ENCODE measurements around the gene KDM2B. TPM values are rescaled to one million over a fixed set of nuclear protein-coding genes. Genes with fewer than 3 reads are reported as not detected.

Gene KDM2B
- total RNA-seq, 1 donor from 2014 or later, result 236 TPM

GRCh38 chr12:121417847-121418246 lies 163.0 kb downstream of the KDM2B start:
- Mint-ChIP-seq H3K36me3 (ENCODE audit: low read depth) (peaks cover 71% of the 10 kb centered on the region), H3K4me1 (peaks cover 2% of the 10 kb centered on the region), H3K4me3 (no peak overlapping the region), H3K27ac (no peak overlapping the region), H3K9me3 (no peaks in the 10 kb centered on the region), H3K27me3 (no peaks in the 10 kb centered on the region)
- intact Hi-C loops (cut with micrococcal nuclease), result no loop called here
- ATAC-seq (ENCODE audit: low read depth) (no peak), DNase-seq (no peak)
- TF ChIP-seq CTCF (IDR thresholded peaks at IDR 0.05), result no peak
- ChIA-PET POLR2A (interaction anchor here (1.0 kb wide), 1 partner anchor 18 kb away, joined by 4 read pairs; the partner anchor contains the start of gene RNF34), CTCF (interaction anchor here (0.7 kb wide), 1 partner anchor 835 kb away, joined by 3 read pairs; no protein-coding TSS in a partner anchor)

GRCh38 chr12:121413917-121414316 lies 166.9 kb downstream of the KDM2B start:
- peaks cover 2% of the 10 kb centered on the region for H3K4me1 Mint-ChIP-seq
- H3K4me3 Mint-ChIP-seq, result no peak overlapping the region
- H3K36me3 Mint-ChIP-seq (ENCODE audit: low read depth), result peaks cover 48% of the 10 kb centered on the region
- ChIA-PET POLR2A (interaction anchor here (0.9 to 1.4 kb wide), 2 partner anchors 11 to 13 kb away, joined by 3 to 4 read pairs; no protein-coding TSS in a partner anchor), CTCF (no interaction called here)
- H3K9me3 Mint-ChIP-seq, result no peaks in the 10 kb centered on the region
- intact Hi-C loops (cut with micrococcal nuclease), result no loop called here
- TF ChIP-seq CTCF (IDR thresholded peaks at IDR 0.05), result no peak
- no peak overlapping the region for H3K27ac Mint-ChIP-seq
- ATAC-seq (ENCODE audit: low read depth) (no peak), DNase-seq (no peak)
- H3K27me3 Mint-ChIP-seq, result no peaks in the 10 kb centered on the region

GRCh38 chr12:121405211-121405610 lies 175.6 kb downstream of the KDM2B start:
- CTCF ChIA-PET, result no interaction called here
- TF ChIP-seq CTCF (IDR thresholded peaks at IDR 0.05), result no peak
- no peaks in the 10 kb centered on the region for H3K9me3 Mint-ChIP-seq
- H3K27me3 Mint-ChIP-seq, result no peaks in the 10 kb centered on the region
- H3K4me3 Mint-ChIP-seq, result no peak overlapping the region
- POLR2A ChIA-PET, result no interaction called here
- ATAC-seq (ENCODE audit: low read depth) (no peak), DNase-seq (no peak)
- intact Hi-C loops (cut with micrococcal nuclease), result no loop called here
- peaks cover 23% of the 10 kb centered on the region for H3K4me1 Mint-ChIP-seq
- H3K36me3 Mint-ChIP-seq (ENCODE audit: low read depth), result peaks cover 65% of the 10 kb centered on the region
- no peak overlapping the region for H3K27ac Mint-ChIP-seq

- peaks cover 27% of the 10 kb centered on the region for H3K4me1 Mint-ChIP-seq
- no peak for DNase-seq
- no peak for TF ChIP-seq CTCF (IDR thresholded peaks at IDR 0.05)
- no peak overlapping the region for H3K4me3 Mint-ChIP-seq
- CTCF ChIA-PET, result no interaction called here
- H3K36me3 Mint-ChIP-seq (ENCODE audit: low read depth), result peaks cover 67% of the 10 kb centered on the region
- H3K27me3 Mint-ChIP-seq, result no peaks in the 10 kb centered on the region
- ATAC-seq (ENCODE audit: low read depth), result no peak
- H3K27ac Mint-ChIP-seq, result no peak overlapping the region
- POLR2A ChIA-PET, result interaction anchor here (0.6 to 0.7 kb wide), 2 partner anchors 354 to 1960 kb away, joined by 5 to 6 read pairs; no protein-coding TSS in a partner anchor
- intact Hi-C loops (cut with micrococcal nuclease), result no loop called here
- H3K9me3 Mint-ChIP-seq, result no peaks in the 10 kb centered on the region
Observed at GRCh38 chr12:121404734-121405133, 176.1 kb downstream of the KDM2B start.

- Mint-ChIP-seq H3K4me1 (peaks cover 35% of the 10 kb centered on the region), H3K36me3 (ENCODE audit: low read depth) (peaks cover 64% of the 10 kb centered on the region), H3K27ac (no peak overlapping the region), H3K4me3 (no peak overlapping the region), H3K9me3 (no peaks in the 10 kb centered on the region), H3K27me3 (no peaks in the 10 kb centered on the region)
- CTCF ChIA-PET, result interaction anchor here (0.6 kb wide), 1 partner anchor 12 kb away, joined by 3 read pairs; no protein-coding TSS in a partner anchor
- POLR2A ChIA-PET, result interaction anchor here (0.6 to 0.7 kb wide), 3 partner anchors 9 to 1288 kb away, joined by 4 to 16 read pairs (median 9); no protein-coding TSS in a partner anchor
- DNase-seq (no peak), ATAC-seq (ENCODE audit: low read depth) (no peak)
- no peak for TF ChIP-seq CTCF (IDR thresholded peaks at IDR 0.05)
- intact Hi-C loops (cut with micrococcal nuclease), result no loop called here
Observed at GRCh38 chr12:121403721-121404120, 177.1 kb downstream of the KDM2B start.

Data from activated B cell treated with CpG ODN at 0.5 μM for 24 hours (primary cell).